Measurements from ENCODE around the gene PSTPIP1.

The PSTPIP1 gene

GRCh38 chr15:76978522-76979330 is 16.2 kb upstream of the PSTPIP1 start:
- Histone ChIP-seq H3K27ac (ENCODE audit: insufficient read depth, low read depth, low read length, poor library complexity, severe bottlenecking) (no peak overlapping the region), H3K9me3 (ENCODE audit: control insufficient read depth, low read length) (no peaks in the 10 kb centered on the region), H3K27me3 (ENCODE audit: control insufficient read depth, insufficient read depth, low read length, poor library complexity, severe bottlenecking) (no peaks in the 10 kb centered on the region), H3K4me1 (ENCODE audit: control insufficient read depth, insufficient read depth, low read length) (peaks cover 10% of the 10 kb centered on the region), H3K36me3 (ENCODE audit: control insufficient read depth, insufficient read depth, low read length) (no peaks in the 10 kb centered on the region), H3K4me3 (ENCODE audit: insufficient read depth, low read depth, low read length) (no peak overlapping the region)
- WGBS, 2 experiments = 93 to 94% methylated on average over 18 of the region's 18 CpGs

- 95 to 96% methylated on average over 23 of the region's 23 CpGs for WGBS, 2 experiments
- H3K36me3 ChIP-seq (ENCODE audit: control insufficient read depth, insufficient read depth, low read length) = no peaks in the 10 kb centered on the region
- H3K4me1 ChIP-seq (ENCODE audit: control insufficient read depth, insufficient read depth, low read length) = peaks cover 10% of the 10 kb centered on the region
- H3K9me3 ChIP-seq (ENCODE audit: control insufficient read depth, low read length) = no peaks in the 10 kb centered on the region
- H3K27ac ChIP-seq (ENCODE audit: insufficient read depth, low read depth, low read length, poor library complexity, severe bottlenecking) = no peak overlapping the region
- no peaks in the 10 kb centered on the region for H3K27me3 ChIP-seq (ENCODE audit: control insufficient read depth, insufficient read depth, low read length, poor library complexity, severe bottlenecking)
- no peak overlapping the region for H3K4me3 ChIP-seq (ENCODE audit: insufficient read depth, low read depth, low read length)
These were observed 15.5 kb upstream of the PSTPIP1 start for GRCh38 chr15:76979331-76979925.

GRCh38 chr15:76979996-76980520 is 14.9 kb upstream of the PSTPIP1 start:
- H3K4me3 ChIP-seq (ENCODE audit: insufficient read depth, low read depth, low read length) = no peak overlapping the region
- WGBS, 2 experiments = 94 to 95% methylated on average over 7 of the region's 7 CpGs
- no peaks in the 10 kb centered on the region for H3K36me3 ChIP-seq (ENCODE audit: control insufficient read depth, insufficient read depth, low read length)
- H3K4me1 ChIP-seq (ENCODE audit: control insufficient read depth, insufficient read depth, low read length) = peaks cover 10% of the 10 kb centered on the region
- H3K27me3 ChIP-seq (ENCODE audit: control insufficient read depth, insufficient read depth, low read length, poor library complexity, severe bottlenecking) = no peaks in the 10 kb centered on the region
- H3K9me3 ChIP-seq (ENCODE audit: control insufficient read depth, low read length) = no peaks in the 10 kb centered on the region
- no peak overlapping the region for H3K27ac ChIP-seq (ENCODE audit: insufficient read depth, low read depth, low read length, poor library complexity, severe bottlenecking)

DNA sequence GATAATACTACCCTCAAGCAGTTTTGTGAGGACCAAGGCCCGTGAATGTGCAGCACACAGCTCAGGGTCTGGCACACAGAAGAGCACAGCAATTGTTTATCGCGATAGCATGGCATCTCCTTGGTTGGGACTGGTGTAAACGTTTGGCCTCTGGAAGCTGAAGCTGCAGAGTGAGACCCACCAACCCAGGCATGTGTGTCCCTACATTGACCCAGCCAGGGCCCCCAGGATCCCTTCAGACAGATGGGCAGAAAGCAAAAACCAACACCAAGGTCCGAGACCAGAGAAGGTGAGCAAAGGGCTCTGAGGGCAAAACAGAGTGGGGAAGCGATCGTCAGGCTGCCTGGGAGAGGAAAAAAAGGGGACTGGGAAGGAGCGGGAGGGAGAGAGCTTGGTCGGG is 12.6 kb upstream of the PSTPIP1 start:
- no peak overlapping the region for H3K27ac ChIP-seq (ENCODE audit: insufficient read depth, low read depth, low read length, poor library complexity, severe bottlenecking)
- WGBS, 2 experiments = 90 to 93% methylated on average over 9 of the region's 9 CpGs

GRCh38 chr15:76982756-76983155 is 12.2 kb upstream of the PSTPIP1 start:
- peaks cover 10% of the 10 kb centered on the region for H3K4me1 ChIP-seq (ENCODE audit: control insufficient read depth, insufficient read depth, low read length)
- H3K36me3 ChIP-seq (ENCODE audit: control insufficient read depth, insufficient read depth, low read length) = no peaks in the 10 kb centered on the region
- 79% methylated on average over 6 of the region's 6 CpGs for whole genome bisulfite sequencing, 2 experiments
- no peak overlapping the region for H3K27ac ChIP-seq (ENCODE audit: insufficient read depth, low read depth, low read length, poor library complexity, severe bottlenecking)
- no peaks in the 10 kb centered on the region for H3K27me3 ChIP-seq (ENCODE audit: control insufficient read depth, insufficient read depth, low read length, poor library complexity, severe bottlenecking)
- H3K4me3 ChIP-seq (ENCODE audit: insufficient read depth, low read depth, low read length) = no peak overlapping the region
- H3K9me3 ChIP-seq (ENCODE audit: control insufficient read depth, low read length) = no peaks in the 10 kb centered on the region

More for the DNA sequence above, 12.6 kb upstream of the PSTPIP1 start:
- Histone ChIP-seq H3K4me1 (ENCODE audit: control insufficient read depth, insufficient read depth, low read length) (peaks cover 10% of the 10 kb centered on the region), H3K36me3 (ENCODE audit: control insufficient read depth, insufficient read depth, low read length) (no peaks in the 10 kb centered on the region), H3K9me3 (ENCODE audit: control insufficient read depth, low read length) (no peaks in the 10 kb centered on the region), H3K4me3 (ENCODE audit: insufficient read depth, low read depth, low read length) (no peak overlapping the region), H3K27me3 (ENCODE audit: control insufficient read depth, insufficient read depth, low read length, poor library complexity, severe bottlenecking) (no peaks in the 10 kb centered on the region)

- peaks cover 10% of the 10 kb centered on the region for H3K4me1 ChIP-seq (ENCODE audit: control insufficient read depth, insufficient read depth, low read length)
- H3K27me3 ChIP-seq (ENCODE audit: control insufficient read depth, insufficient read depth, low read length, poor library complexity, severe bottlenecking) = no peaks in the 10 kb centered on the region
- H3K27ac ChIP-seq (ENCODE audit: insufficient read depth, low read depth, low read length, poor library complexity, severe bottlenecking) = no peak overlapping the region
- H3K9me3 ChIP-seq (ENCODE audit: control insufficient read depth, low read length) = no peaks in the 10 kb centered on the region
- no peak overlapping the region for H3K4me3 ChIP-seq (ENCODE audit: insufficient read depth, low read depth, low read length)
- 89 to 91% methylated on average over 4 of the region's 4 CpGs for WGBS, 2 experiments
- no peaks in the 10 kb centered on the region for H3K36me3 ChIP-seq (ENCODE audit: control insufficient read depth, insufficient read depth, low read length)
These were observed 11.1 kb upstream of the PSTPIP1 start for GRCh38 chr15:76983590-76984375.

- WGBS, 2 experiments = 59 to 61% methylated on average over 3 of the region's 3 CpGs
- Histone ChIP-seq H3K4me1 (ENCODE audit: control insufficient read depth, insufficient read depth, low read length) (peaks cover 10% of the 10 kb centered on the region), H3K27ac (ENCODE audit: insufficient read depth, low read depth, low read length, poor library complexity, severe bottlenecking) (no peak overlapping the region), H3K4me3 (ENCODE audit: insufficient read depth, low read depth, low read length) (no peak overlapping the region), H3K36me3 (ENCODE audit: control insufficient read depth, insufficient read depth, low read length) (no peaks in the 10 kb centered on the region), H3K27me3 (ENCODE audit: control insufficient read depth, insufficient read depth, low read length, poor library complexity, severe bottlenecking) (no peaks in the 10 kb centered on the region), H3K9me3 (ENCODE audit: control insufficient read depth, low read length) (no peaks in the 10 kb centered on the region)
These were observed 8.2 kb upstream of the PSTPIP1 start for GRCh38 chr15:76986743-76987142.

- no peaks in the 10 kb centered on the region for H3K27me3 ChIP-seq (ENCODE audit: control insufficient read depth, insufficient read depth, low read length, poor library complexity, severe bottlenecking)
- H3K4me3 ChIP-seq (ENCODE audit: insufficient read depth, low read depth, low read length) = no peak overlapping the region
- H3K36me3 ChIP-seq (ENCODE audit: control insufficient read depth, insufficient read depth, low read length) = no peaks in the 10 kb centered on the region
- H3K9me3 ChIP-seq (ENCODE audit: control insufficient read depth, low read length) = no peaks in the 10 kb centered on the region
- H3K4me1 ChIP-seq (ENCODE audit: control insufficient read depth, insufficient read depth, low read length) = peaks cover 9% of the 10 kb centered on the region
- WGBS, 2 experiments = 95 to 97% methylated on average over 6 of the region's 6 CpGs
- H3K27ac ChIP-seq (ENCODE audit: insufficient read depth, low read depth, low read length, poor library complexity, severe bottlenecking) = no peak overlapping the region
These were observed 7.7 kb upstream of the PSTPIP1 start for GRCh38 chr15:76987276-76987675.

DNA sequence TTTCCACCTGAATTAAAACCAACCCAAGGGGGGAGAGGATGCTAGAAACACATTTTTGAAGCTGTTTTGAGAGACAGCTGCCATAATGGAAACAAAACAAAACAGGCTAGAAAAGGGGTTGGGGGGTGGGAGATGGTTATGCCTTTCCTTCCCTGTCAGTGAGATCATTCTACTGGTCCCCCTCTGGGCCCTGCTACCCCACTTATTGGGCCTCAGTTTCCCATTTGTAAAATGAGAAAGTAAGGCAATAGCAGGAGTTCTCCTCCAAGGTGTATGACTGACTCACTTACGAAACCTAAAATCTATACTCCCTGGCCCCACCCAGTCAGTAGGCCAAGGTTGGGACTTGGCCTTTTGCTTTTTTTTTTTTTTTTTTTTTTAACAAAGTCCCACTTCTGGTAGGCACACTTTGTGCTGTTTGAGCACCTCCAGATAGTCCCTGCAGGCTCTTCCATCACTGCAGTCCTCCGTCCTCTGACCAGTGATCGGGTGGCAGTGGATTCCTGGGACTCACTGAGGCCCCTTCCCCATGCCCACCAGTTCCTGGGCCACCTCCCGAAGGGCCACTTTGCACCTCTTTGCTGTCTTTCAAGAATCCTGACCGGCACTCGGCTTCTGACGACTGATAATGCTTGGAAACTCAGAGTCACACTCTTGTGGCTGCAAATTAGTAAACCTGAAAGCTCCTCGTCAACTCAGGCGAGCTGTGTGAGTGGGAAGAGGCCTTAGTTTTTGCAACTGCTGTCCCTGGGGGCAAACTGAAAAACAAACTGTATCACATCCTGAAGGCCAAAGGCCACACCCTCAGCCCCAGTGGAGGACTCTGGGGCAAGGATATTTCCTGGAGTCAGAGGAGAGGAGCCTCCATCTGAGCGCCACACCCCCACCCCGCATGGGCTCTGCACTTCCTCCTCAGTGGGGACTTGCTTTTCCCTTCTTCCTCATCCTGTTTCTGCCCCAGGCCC is 6.7 kb upstream of the PSTPIP1 start:
- Histone ChIP-seq H3K27me3 (ENCODE audit: control insufficient read depth, insufficient read depth, low read length, poor library complexity, severe bottlenecking) (no peaks in the 10 kb centered on the region), H3K27ac (ENCODE audit: insufficient read depth, low read depth, low read length, poor library complexity, severe bottlenecking) (no peak overlapping the region), H3K4me1 (ENCODE audit: control insufficient read depth, insufficient read depth, low read length) (peaks cover 6% of the 10 kb centered on the region), H3K36me3 (ENCODE audit: control insufficient read depth, insufficient read depth, low read length) (no peaks in the 10 kb centered on the region), H3K9me3 (ENCODE audit: control insufficient read depth, low read length) (no peaks in the 10 kb centered on the region), H3K4me3 (ENCODE audit: insufficient read depth, low read depth, low read length) (no peak overlapping the region)
- 86 to 88% methylated on average over 11 of the region's 11 CpGs for WGBS, 2 experiments
